GM12801 (cell line): ENCODE results near the gene TTC38.

Experiments used
- TF ChIP-seq, protein P1 (sequence below): IDR thresholded peaks from one replicate; pipeline ENCODE4 v1.5.1; 2011; ENCODE audit warnings: control low read depth; ENCODE audit not compliant: insufficient read length; ENCODE audit errors: extremely low read depth

TTC38 gene

GRCh38 chr22:46289244-46289891 is 21.6 kb downstream of the TTC38 start:
- TF ChIP-seq, protein P1, sequence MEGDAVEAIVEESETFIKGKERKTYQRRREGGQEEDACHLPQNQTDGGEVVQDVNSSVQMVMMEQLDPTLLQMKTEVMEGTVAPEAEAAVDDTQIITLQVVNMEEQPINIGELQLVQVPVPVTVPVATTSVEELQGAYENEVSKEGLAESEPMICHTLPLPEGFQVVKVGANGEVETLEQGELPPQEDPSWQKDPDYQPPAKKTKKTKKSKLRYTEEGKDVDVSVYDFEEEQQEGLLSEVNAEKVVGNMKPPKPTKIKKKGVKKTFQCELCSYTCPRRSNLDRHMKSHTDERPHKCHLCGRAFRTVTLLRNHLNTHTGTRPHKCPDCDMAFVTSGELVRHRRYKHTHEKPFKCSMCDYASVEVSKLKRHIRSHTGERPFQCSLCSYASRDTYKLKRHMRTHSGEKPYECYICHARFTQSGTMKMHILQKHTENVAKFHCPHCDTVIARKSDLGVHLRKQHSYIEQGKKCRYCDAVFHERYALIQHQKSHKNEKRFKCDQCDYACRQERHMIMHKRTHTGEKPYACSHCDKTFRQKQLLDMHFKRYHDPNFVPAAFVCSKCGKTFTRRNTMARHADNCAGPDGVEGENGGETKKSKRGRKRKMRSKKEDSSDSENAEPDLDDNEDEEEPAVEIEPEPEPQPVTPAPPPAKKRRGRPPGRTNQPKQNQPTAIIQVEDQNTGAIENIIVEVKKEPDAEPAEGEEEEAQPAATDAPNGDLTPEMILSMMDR = no peak

GRCh38 chr22:46290121-46290842 is 22.5 kb downstream of the TTC38 start:
- TF ChIP-seq, protein P1 = no peak

DNA sequence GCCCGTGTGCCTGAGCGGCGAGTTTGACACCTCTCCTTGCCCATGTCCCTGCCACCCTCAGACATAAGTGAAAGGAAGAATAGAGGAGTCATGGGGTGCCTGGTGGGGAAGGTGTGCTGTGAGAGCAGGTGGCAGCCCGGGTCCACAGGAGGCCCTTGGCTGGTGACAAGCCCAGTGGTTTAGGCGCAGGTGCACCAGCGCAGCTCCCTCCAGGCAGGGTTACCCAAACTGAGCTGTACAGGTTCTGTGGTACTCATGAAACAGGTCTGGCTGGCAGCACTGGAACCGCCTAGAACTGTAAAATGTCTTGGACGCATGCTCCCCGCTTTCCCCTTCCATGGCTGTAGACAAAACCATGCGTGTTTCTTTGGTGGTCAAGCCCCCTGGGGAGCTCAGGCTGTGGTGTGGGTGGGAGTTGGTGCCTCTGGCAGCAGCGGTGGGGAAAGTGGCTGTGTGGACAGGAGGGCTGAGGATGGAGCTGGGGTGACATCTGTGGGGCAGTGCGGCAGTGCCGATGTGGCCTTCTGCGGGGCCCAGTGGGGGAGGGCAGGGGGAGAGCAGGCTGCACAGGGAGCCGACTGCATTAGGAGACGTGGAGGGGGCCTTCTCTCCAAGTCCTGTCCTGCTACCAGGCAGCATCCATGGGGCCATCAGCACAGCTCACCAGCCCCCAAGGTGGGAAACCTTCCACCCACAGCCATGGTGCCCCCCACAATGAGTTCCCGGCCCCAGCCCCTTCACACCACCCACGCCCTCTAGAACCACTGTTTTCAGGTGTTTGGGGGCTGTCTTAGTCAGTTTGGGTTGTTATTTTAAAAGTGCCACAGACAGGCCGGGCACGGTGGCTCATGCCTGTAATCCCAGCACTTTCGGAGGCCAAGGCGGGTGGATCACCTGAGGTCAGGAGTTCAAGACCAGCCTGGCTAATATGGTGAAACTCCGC is 23.3 kb downstream of the TTC38 start:
- TF ChIP-seq, protein P1 = no peak

DNA sequence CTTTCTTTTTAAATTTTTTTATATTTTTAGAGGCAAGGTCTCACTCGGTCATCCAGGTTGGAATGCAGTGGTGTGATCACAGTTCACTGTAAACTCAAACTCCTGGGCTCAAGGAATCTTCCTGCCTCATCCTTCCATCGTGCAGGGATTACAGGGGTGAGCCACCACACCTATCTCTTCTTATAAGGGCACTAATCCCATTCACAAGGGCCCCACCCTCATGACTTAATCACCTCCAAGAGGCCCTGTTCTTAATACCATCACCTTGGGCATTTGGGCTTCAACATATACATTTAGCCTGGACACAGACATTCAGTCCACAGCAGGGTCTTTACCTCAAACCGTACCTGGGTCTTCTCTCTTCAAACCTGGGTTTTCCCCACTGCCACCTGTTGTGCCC is 24.4 kb downstream of the TTC38 start:
- TF ChIP-seq, protein P1 = no peak

GRCh38 chr22:46292732-46293131 is 24.9 kb downstream of the TTC38 start:
- TF ChIP-seq, protein P1 = no peak

DNA sequence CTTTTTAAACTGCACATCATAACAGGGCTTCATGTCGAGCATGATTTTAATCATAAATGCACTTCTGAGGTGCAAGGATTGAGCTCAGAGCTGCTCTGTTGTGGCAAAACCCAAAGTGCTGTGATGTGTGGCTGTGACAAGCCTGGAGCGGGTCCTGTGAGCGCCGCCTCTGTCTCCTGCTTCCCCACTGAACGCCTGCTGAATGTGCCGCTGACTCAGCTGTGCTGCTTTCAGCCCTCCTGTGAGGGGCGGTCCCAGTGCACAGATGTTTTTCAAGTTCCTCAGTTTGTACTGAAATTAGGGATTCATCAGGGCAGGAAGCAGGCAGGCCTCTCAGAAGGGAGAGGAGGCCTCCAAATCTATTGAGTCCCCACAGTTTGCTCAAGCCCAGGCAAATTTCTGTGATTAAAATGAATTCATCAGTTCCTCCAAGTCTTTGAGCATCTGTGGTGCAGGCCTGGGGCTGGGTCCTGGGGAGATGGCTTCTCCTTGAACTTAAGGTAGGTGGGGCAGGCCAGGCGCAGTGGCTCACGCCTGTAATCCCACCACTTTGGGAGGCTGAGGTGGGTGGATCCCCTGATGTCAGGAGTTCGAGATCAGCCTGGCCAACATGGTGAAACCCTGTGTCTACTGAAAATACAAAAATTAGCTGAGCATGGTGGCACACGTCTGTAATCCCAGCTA is 25.9 kb downstream of the TTC38 start:
- TF ChIP-seq, protein P1 = no peak
